HUES64 (cell line): ENCODE measurements around the gene PI3.

Experiments used
- H3K27ac ChIP-seq: 2 replicates; pipeline ENCODE4 v1.7.0; 2013; ENCODE audit warnings: low read depth, low read length, inconsistent platforms
- H3K27me3 ChIP-seq: 2 replicates; pipeline ENCODE4 v1.6.1; 2013; ENCODE audit warnings: mild to moderate bottlenecking, low read length; ENCODE audit not compliant: insufficient read depth
- H3K36me3 ChIP-seq: 2 replicates; pipeline ENCODE4 v1.6.1; 2013; ENCODE audit warnings: mild to moderate bottlenecking, low read length; ENCODE audit not compliant: insufficient read depth
- H3K4me1 ChIP-seq: 2 replicates; pipeline ENCODE4 v1.6.1; 2013; ENCODE audit warnings: mild to moderate bottlenecking, low read length, moderate library complexity; ENCODE audit not compliant: insufficient read depth
- H3K4me3 ChIP-seq: 2 replicates; pipeline ENCODE4 v1.5.1; 2013; ENCODE audit warnings: mild to moderate bottlenecking, low read length, moderate library complexity
- H3K9ac ChIP-seq: 2 replicates; pipeline ENCODE4 v1.6.1; 2013; ENCODE audit warnings: mild to moderate bottlenecking, low read depth, low read length
- H3K9me3 ChIP-seq: 2 replicates; pipeline ENCODE4 v1.6.1; 2013; ENCODE audit warnings: low read depth, low read length; ENCODE audit not compliant: insufficient read depth
- WGBS: fragments of 150-250, 120-280 bp; methylation state at CpG from one replicate; pipeline ENCODE4 v1.1.7; 2013; ENCODE audit warnings: missing lambda C conversion rate; 5-methylcytosine and 5-hydroxymethylcytosine counted together

The PI3 gene

DNA sequence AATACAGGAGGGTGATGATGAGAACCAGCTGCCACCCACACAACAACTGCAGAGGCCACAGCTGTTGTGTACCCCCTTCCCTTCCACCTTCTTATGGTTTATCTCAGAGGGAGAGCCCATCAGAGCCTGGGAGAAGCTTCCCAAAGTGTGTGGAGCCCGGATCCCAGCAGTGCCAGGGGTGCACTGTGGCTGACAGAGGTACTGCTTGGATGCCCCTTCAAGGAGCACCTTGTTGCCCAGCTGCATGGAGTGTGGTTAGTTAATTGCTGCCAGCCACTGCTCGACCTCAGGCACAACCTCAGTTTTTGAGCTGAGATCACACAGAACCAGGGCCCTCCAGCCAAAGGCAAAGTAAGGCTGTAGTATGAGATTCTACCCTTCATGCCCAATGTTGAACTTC, 13.0 kb downstream of the PI3 start:
- no peaks in the 10 kb centered on the region for H3K36me3 ChIP-seq
- WGBS = 86% methylated on average over 2 of the region's 2 CpGs
- no peaks in the 10 kb centered on the region for H3K27me3 ChIP-seq

DNA sequence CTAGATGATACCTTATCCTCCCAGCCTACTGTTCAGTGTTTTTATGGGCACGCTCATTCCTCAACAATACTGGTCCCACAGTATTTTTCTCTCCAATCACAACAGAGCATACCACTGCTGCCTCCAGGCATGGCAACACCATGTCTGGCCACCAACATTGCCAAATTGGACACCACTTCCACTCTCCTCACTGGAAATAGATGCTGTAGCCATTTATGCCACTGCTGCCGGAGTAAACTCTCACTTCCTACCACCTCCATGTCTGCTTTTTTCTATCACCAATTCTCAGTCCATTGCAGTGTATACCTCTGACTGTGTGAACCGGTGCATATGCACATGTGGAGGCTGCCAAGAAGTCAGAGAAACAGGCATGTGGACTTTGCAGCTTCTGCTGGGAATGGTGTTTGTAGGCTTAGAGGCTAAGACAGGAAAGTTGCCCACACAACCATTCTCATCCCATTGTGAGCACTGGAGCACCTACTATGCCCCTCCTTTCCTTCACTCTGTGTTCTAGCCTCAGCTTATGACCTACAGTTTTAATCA, 14.4 kb downstream of the PI3 start:
- H3K4me3 ChIP-seq = no peak overlapping the region
- no peaks in the 10 kb centered on the region for H3K4me1 ChIP-seq
- no peaks in the 10 kb centered on the region for H3K9me3 ChIP-seq
- H3K9ac ChIP-seq = no peak overlapping the region
- 91% methylated on average over 3 of the region's 3 CpGs for WGBS
- no peaks in the 10 kb centered on the region for H3K27me3 ChIP-seq
- H3K36me3 ChIP-seq = no peaks in the 10 kb centered on the region
- no peak overlapping the region for H3K27ac ChIP-seq

More for the DNA sequence above, 13.0 kb downstream of the PI3 start:
- H3K4me3 ChIP-seq = no peak overlapping the region
- H3K4me1 ChIP-seq = no peaks in the 10 kb centered on the region
- no peak overlapping the region for H3K9ac ChIP-seq
- H3K9me3 ChIP-seq = no peaks in the 10 kb centered on the region
- H3K27ac ChIP-seq = no peak overlapping the region

DNA sequence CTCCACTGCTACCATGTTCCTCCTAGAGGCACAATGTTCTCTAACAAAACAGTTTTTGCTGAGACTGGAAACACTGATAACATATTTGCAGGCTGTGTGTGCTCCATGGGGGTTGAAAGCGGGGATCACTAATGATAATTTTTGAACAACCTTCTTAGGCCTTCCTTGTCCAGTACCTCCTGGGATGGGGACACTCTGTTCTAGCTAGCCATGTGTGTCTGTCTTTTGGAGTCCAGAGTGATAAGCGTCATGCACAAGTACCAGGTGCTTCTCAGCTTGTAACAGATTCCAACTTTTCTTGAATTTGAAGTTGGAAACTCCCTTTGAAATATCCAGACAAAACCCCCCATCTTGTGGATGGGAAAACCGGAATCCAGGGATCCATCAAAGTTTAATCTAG, 15.2 kb downstream of the PI3 start:
- Histone ChIP-seq H3K4me3 (no peak overlapping the region), H3K9me3 (no peaks in the 10 kb centered on the region), H3K9ac (no peak overlapping the region), H3K27ac (no peak overlapping the region), H3K36me3 (no peaks in the 10 kb centered on the region), H3K27me3 (no peaks in the 10 kb centered on the region), H3K4me1 (no peaks in the 10 kb centered on the region)
- 90% methylated on average over 3 of the region's 3 CpGs for WGBS

DNA sequence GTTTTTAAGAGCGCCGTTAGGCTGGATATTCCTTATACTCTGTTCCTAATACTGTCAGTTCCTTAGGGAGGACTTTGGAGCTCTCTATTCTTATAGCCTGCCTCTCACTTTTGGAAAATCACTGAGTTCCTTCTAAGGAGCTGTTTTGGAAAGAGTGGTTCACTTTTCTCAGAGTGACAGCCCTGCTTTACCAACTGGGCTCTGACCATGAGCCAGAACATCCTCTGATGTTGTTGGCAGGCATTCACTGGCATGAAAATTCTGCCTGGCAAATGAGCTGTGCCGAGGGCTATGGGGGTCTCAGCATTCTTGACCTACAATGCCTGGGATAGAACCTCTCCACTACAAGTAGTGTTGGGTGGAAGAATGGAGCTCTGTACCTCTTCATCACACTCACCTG, 17.2 kb downstream of the PI3 start:
- no peak overlapping the region for H3K4me3 ChIP-seq
- no peak overlapping the region for H3K27ac ChIP-seq
- WGBS = 96% methylated on average over 3 of the region's 3 CpGs
- no peaks in the 10 kb centered on the region for H3K9me3 ChIP-seq
- no peak overlapping the region for H3K9ac ChIP-seq
- H3K27me3 ChIP-seq = no peaks in the 10 kb centered on the region
- H3K36me3 ChIP-seq = no peaks in the 10 kb centered on the region
- no peaks in the 10 kb centered on the region for H3K4me1 ChIP-seq

DNA sequence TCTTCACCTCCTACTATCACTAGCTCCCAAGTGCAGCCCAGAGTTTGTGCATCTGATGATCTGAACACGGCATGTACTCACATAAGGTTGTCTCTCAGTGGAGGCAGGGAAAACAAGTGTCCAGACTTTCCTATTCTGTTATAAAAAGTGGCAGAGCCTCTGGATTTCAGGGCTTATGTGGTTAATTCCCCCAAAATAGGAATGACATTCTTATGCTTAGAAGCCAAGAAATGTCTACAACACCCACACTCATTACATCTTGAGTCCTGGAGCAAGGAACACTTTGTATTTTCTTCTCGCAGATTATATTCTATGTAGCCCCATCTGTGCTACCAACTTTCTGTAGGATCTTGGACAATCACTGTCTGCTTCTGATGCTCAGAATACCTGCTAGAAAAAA, 18.6 kb downstream of the PI3 start:
- Histone ChIP-seq H3K4me1 (peaks cover 3% of the 10 kb centered on the region; the same call in 1 of the 2 replicates), H3K9me3 (no peaks in the 10 kb centered on the region), H3K36me3 (no peaks in the 10 kb centered on the region), H3K27ac (no peak overlapping the region), H3K27me3 (no peaks in the 10 kb centered on the region), H3K9ac (no peak overlapping the region), H3K4me3 (no peak overlapping the region)
- 95% methylated on average over 2 of the region's 2 CpGs for WGBS

DNA sequence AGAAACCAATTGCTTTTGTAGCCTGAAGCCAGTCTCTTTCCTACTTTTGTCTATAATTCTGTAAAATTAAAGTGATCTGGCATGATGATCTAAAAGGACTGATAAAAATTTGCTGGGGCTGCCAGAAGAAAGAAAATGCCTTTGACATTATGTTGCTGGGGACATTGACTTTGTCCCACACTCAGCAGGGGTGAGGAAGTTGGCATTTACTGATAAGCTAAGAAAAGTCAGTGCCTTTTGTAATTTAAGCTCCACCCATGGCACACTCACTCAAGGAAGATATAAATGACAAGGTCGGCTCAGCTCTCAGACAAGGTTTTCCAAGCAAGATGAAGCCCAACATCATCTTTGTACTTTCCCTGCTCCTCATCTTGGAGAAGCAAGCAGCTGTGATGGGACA, 32.0 kb downstream of the PI3 start, which contains the start of gene SEMG1:
TSS of gene SEMG1 (plus strand) at position 309 of the 400 bp plus-strand sequence. CDS start at position 330, 21 bp downstream.
- H3K4me1 ChIP-seq = peaks cover 21% of the 10 kb centered on the region; the same call in 1 of the 2 replicates
- H3K9ac ChIP-seq = no peak within 1 kb of the TSS
- no peak within 1 kb of the TSS for H3K4me3 ChIP-seq
- H3K27me3 ChIP-seq = no peaks in the 10 kb centered on the region
- no peak within 1 kb of the TSS for H3K27ac ChIP-seq
- H3K9me3 ChIP-seq = no peaks in the 10 kb centered on the region
- no peaks in the 10 kb centered on the region for H3K36me3 ChIP-seq
- WGBS = 57% methylated on average over 1 of the region's 1 CpG

DNA sequence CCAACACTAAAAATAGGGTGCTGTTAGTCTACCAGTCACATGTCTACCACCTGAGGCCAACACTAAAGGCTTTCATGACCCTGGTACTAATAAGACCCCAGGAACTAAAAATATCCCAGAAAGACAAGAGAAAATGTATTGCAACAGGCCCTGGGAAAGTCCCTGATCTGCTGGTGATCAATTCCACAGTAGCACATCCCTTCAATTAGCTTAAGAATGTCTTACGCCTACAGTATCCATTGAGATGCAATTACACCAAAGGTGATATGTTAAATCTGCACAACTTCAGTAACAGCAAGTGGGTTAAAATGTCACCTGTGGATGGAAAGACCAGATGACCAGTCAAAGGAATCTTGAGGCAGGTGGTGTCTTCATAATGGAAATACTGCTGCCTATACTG, 35.2 kb downstream of the PI3 start:
- Histone ChIP-seq H3K4me1 (peaks cover 21% of the 10 kb centered on the region; the same call in 1 of the 2 replicates), H3K9me3 (no peaks in the 10 kb centered on the region), H3K27me3 (no peaks in the 10 kb centered on the region), H3K9ac (no peak overlapping the region), H3K27ac (peak overlapping the region; percentile 29; the same call in 1 of the 2 replicates), H3K4me3 (no peak overlapping the region; the same call in 1 of the 2 replicates), H3K36me3 (no peaks in the 10 kb centered on the region)
- WGBS = 88% methylated on average over 1 of the region's 1 CpG

DNA sequence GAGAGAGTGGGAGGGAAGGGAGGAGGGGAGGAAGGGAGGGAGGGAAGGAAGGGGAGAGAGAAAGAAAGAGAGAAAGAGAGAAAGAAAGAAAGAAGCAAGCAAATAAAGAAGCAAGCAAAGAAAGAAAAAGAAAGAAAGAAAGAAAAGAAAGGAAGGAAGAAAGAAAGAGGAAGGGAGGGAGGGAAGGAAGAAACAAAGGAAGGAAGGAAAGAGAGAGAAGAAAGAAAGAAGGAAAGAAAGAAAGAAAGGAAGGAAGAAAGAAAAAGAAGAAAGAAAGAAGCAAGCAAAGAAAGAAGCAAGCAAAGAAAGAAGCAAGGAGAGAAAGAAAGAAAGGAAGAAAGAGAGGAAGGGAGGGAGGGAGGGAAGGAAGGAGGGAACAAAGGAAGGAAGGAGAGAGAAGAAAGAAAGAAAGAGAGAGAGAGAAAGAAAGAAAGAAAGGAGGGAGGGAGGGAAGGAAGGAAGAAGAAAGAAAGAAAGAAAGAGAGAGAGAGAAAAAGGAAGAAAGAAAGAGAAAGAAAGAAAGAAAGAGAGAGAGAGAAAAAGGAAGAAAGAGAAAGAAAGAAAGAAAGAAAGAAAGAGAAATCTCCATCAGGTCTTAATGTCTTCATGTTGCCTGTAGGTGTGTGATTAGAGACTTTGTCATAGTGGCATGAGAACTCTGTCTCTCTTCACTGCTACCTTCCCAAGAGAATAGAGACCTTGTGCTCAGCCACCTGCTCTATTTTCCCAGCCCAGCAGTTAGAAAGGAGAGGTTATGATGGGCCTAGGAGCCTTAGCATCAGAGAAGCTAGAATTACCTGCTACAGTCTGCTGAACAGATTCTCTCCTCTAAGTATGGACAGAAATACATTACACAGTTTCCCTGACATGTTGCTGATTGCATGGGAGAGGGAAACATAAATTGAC, 37.1 kb downstream of the PI3 start:
- H3K27ac ChIP-seq = no peak overlapping the region
- H3K9me3 ChIP-seq = no peaks in the 10 kb centered on the region
- H3K4me3 ChIP-seq = no peak overlapping the region
- no peaks in the 10 kb centered on the region for H3K27me3 ChIP-seq
- H3K9ac ChIP-seq = no peak overlapping the region
- H3K4me1 ChIP-seq = peaks cover 16% of the 10 kb centered on the region; the same call in 1 of the 2 replicates
- no peaks in the 10 kb centered on the region for H3K36me3 ChIP-seq

DNA sequence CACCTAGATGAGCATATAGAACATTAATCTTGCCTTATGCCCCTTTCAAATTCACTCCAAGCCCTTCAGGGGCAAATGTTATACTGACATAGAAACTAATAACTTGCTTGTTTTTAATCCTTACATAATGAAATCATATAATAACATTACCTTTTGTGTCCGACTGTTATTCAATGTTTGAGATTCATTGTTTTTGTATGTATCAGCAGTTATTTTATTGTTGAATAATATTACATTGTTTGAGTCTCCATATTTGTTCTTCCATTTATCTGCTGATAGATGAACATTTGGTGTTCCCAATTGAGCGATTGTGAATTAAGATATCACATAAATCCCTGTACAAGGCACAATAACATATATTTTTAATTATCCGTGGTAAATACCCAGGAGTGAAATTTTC, 38.1 kb downstream of the PI3 start:
- Histone ChIP-seq H3K36me3 (no peaks in the 10 kb centered on the region), H3K27me3 (no peaks in the 10 kb centered on the region), H3K4me3 (no peak overlapping the region), H3K27ac (no peak overlapping the region), H3K9me3 (no peaks in the 10 kb centered on the region), H3K4me1 (peaks cover 11% of the 10 kb centered on the region; the same call in 1 of the 2 replicates), H3K9ac (no peak overlapping the region)
- WGBS = no CpG with 5 or more reads among the region's 3 CpGs

DNA sequence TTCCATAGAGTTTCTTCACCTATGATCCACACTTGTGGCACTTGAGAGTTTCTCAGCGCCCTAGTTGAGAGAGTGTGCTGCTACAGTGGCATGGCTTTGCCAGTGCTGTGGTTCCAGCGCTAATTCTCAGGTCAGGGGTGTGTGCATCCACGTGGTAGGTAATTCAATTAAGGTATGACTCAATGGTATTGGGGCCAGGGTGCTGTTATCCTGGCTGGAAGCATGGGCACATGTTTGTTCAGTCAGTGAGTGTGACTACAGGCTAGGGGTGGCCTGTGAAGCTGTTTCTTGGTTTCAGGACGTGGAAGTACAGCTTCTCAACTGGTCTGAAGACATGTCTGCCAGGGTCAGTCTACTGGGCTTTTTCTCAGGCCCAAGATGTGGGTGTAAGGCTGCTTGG, 43.4 kb downstream of the PI3 start:
- no peaks in the 10 kb centered on the region for H3K4me1 ChIP-seq
- WGBS = 86% methylated on average over 4 of the region's 4 CpGs
- no peak overlapping the region for H3K27ac ChIP-seq
- no peak overlapping the region for H3K4me3 ChIP-seq
- H3K27me3 ChIP-seq = no peaks in the 10 kb centered on the region
- no peaks in the 10 kb centered on the region for H3K36me3 ChIP-seq
- no peaks in the 10 kb centered on the region for H3K9me3 ChIP-seq
- H3K9ac ChIP-seq = no peak overlapping the region

DNA sequence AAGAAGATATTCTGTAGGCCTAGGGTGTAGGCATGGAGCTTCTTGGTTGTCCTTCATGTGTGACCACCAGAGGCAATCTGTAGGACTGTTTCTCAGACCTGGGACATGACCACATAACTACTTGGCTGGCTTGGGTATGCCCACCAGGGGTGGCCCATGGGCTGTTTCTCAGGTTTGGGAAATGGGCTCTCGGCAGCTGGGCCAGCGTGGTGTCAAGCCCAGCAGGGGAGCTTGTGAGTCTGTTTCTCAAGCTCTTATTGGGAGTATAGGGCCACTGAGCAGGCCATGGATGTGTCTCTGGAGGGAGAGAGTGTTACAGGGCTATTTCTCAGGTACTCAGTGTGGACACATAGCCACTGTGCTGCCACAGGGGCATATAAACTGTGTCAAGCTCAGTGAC, 43.9 kb downstream of the PI3 start:
- no peak overlapping the region for H3K4me3 ChIP-seq
- no peak overlapping the region for H3K9ac ChIP-seq
- H3K9me3 ChIP-seq = no peaks in the 10 kb centered on the region
- no peaks in the 10 kb centered on the region for H3K4me1 ChIP-seq
- 92% methylated on average over 2 of the region's 2 CpGs for WGBS
- H3K27me3 ChIP-seq = no peaks in the 10 kb centered on the region
- no peak overlapping the region for H3K27ac ChIP-seq
- H3K36me3 ChIP-seq = no peaks in the 10 kb centered on the region
